COLO668 (cell line): Measurements from ENCODE around the gene ARSA.
A peak's percentile ranks its signal among the peaks of the same experiment; 100 is the strongest.
"Not testable (repeated sequence)": the region's sequence is repeated elsewhere in the genome, so short reads cannot be mapped to it uniquely, and the experiment has no call there.

Experiments
- DNase-seq: peaks from one replicate; lab custom pipeline; 2025; ENCODE audit not compliant: unreplicated experiment; lab: John Stamatoyannopoulos, UW

Gene ARSA

DNA sequence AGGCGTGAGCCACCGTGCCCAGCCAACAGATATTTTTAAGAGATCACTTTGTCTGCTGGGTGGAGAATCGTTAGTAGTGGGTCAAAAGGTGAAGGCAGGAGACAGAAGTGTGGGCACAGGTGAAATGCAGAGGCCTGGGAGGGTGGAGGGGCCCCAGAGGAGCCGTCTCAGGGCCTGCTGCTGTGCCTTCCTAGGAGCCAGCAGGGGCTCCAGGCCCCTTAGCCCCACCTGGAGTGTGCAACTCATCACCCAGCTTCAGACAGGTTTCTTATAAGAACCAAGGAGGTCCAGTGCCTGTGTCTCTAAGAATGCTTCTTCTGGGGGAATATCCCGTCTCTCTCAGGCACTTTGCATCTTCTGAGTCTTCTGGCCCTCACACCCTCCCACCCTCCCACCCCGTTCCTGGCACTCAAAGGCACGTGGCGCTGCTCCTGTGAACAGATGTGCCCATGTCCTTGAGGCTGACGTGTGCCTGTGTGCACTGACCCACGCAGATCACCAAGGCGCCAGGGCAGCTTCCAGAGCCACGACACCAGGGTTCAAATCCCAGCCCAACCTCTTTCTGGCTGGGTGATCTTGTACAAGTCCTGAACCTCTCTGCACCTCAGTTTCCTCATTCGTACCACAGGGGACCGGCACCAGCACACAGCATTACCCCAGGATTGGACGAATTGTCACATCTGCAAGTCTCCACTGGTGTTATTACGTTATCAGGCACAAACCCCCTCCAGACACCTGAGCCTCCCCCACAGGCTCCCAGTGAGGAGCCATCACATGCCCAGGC, 3.4 kb downstream of the ARSA start:
- no peak for DNase-seq

DNA sequence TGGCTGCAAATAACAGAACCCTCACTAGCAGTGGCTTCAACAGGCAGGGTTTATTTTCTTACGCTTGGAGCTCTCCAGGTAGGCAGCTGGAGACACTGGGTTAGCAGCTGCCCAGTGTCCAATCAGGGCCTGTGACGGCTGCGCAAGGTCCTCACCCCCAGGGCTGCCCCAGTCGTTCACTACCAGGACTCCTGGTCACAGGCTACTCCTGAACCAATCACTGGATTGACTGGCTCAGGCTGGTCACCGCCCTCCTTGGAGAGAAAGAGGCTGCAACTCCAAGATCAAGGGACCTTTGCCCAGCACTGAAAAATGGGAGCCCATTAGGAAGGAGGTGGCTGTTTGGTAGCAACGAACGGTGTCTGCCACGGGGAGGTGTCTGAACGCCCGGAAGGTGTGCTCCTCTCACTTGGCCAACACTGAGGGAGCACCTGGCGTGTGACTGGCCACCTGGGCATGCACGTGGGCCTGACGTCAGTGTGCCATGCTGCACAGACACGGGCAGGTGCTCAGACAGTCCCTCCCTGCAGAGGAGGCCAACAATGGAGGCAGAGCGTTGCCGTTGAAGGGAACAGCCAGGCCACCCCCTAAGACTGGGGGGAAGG, 5.1 kb downstream of the ARSA start:
- peak; percentile 95 for DNase-seq

DNA sequence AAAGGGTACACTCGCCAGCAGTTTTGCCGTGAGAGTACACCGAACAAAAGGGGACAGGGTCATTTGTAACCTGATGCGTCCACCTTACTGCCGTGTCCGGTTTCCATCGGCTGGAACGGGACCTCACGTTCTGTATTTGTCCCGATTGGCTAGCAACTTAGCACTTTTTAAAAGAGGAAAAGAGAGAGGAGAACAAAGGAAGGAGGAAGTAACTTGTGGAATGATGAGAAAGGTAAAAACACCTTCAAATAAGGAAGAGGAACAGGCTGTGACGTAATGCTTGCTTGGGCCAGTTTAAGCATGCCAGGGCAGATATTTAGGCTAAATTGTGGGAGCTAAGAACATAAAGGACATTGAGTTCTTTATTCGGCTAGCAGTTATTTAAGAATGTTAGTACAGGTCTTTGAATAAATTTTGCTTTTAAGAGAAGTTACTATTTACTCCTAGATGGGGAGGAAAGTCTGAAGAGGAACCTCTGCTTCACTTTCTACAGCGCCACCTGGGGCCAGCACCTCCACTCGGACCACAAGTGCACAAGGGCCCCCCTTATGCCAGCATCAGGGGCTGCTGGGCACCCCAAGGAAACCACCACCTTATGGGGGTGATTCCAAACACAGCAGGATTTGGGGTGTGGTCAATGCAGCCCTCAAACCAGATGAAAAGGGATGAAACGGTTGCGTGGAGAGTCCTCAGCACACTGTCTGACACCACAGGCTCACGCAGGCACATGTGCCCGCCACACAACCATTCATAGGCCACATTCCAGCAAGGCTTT, 5.8 kb downstream of the ARSA start:
- peak; percentile 41 for DNase-seq

DNA sequence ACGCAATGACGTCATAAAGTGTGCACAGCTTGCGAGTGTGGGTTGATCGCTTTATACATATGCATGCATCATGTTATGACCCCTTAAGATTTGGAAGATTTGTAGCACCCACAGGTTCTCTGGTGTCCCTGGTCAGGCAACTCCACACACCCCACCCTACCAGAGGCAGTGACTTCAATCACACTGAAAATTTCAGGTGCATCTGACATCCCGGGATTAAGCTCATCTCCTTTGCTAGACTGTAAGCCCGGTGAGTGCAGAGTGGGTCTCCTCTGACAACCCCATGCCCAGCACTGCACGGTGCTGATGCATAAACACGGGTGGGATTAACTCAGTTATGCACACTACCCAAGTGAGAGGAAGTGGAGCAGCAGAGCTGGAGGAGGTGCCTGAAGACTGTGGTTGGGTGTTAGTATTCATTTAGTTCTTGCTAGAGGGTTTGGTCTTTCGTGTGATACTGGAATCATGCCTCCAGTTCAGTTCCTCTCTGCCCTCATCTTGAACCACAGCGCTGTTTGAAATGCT, 6.5 kb downstream of the ARSA start:
- DNase-seq: no peak

DNA sequence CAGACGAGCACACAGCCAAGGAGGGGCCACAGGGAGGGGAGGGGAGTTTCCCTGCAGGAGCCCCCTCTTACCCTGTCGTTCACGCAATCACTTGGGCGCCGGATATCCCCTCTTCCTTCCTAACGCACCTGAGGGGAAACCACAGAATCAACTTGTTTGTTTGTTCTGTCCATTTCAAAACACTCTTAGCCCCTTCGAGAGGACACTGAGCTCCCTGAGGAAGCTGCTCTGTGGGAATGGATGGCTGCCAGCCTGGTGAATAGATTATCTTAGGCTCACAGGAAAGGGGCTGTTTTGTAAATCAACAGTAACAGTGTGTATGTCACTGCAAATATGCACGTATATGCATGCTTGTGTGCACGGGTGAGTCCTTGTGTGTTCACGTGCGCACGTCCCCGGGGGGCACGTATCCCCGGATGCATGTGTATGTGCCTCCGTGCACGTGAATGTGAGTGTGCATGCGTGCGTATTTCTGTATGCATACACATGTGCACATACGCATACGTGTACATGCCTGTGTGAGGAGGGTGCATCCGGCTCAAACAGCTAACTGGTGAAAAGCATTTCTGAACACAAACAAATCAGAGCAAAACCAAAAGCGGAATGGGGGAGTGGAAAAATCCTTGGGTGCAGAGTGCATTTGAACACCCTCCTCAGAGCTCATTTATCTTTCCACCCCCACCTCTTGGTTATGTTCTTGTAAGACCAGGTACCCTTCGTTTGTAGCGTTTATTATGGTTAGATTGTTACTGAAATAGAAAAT, 7.2 kb downstream of the ARSA start:
- DNase-seq: peak; percentile 43

DNA sequence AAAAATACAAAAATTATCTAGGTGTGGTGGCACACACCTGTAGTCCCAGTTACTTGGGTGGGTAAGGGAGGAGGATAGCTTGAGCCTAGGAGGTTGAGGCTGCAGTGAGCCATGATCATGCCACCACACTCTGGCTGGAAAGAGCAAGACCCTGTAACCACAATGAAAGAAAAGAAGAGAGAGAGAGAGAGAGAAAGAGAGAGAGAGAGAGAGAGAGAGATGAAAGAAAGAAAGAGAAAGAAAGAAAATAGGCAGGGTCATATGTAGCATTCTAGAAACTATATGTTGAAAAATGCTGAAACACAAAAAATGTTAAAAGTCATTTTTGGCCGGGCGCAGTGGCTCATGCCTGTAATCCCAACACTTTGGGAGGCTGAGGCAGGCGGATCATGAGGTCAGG, 13.7 kb downstream of the ARSA start:
- DNase-seq: not testable (repeated sequence)

DNA sequence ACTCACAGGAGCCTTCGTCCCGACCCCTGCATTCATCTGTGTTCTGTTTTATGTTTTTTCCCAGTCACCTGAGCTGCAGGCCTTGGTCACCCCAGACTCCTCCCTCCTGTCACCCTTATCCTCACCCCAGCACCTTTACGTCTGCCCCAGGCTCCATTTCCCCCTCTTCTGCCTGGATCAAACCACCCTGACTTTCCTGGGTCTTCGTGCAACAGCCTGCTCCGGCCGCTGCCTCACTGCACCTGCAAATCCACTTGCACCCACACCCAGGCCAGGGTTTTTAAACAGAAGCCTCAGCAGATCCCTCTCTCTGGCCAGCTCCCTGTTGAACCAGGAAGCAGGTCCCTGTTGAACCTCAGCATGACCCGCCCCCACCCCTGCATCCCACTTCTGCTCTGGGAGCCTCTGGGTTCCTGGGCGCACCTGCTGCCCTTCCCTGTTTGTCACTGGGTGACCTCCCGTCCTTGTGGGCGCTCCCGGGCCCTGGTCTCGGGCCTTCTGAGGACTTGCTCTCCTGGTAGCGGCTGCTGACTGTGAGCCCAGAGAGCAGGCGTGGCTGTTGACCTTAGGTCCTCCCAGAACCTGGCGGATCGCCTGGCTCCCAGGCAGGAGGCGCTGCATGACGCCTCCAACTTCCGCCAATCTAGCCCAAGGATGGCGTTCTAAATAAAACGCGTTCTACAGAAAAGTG, 14.5 kb downstream of the ARSA start:
- DNase-seq: peak; percentile 82

DNA sequence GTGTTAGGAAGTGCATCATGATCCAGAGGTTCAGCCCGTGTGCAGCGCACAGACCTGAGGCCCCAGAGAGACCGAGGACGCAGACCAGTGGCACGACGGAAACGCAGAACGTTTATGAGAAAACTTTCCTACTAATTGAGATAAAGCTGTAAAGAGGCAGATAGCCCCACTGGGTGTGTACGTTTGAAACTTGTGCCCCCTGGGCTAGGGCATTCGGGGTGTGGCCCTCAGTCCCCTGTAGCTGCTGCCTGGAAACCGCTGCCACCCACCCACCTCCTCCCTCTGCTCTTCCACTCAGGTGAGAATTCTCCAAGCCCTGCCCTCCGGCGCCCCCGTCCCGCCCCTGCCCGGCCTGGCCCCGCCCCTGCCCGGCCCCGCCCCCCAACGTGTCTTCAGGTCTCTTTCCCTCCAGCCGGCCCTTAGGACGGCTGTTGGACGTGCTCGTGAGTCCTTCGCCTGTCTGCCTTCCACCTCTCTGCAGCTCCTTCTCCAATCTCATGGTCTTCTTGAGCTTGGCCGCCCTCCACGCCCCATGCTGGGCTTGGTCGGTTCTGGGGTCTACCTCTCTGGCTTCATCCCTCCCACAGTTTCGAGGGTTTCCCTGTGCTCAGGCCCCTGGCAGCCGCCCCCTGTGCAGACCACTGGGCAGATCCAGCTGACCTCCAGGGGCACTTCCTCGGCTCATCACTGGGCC, 15.3 kb downstream of the ARSA start:
- peak; percentile 21 for DNase-seq

DNA sequence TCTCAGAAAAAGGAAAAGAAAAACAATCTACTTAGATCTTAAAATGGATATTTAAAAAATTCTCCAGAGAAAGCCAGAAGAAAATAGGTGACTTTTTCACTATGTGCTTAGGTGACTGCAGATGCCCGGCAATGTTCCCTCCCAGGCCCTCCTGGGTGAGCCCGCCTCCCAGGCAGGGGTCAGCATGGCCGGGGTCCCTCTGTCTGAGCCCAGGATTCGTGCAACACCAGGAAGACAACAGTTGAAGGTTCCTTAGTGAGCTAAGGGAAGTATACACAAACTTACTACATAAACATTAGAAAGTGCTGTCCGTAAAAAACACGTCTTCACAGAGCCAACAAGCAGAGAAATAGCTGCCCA, 15.8 kb downstream of the ARSA start:
- DNase-seq: no peak

DNA sequence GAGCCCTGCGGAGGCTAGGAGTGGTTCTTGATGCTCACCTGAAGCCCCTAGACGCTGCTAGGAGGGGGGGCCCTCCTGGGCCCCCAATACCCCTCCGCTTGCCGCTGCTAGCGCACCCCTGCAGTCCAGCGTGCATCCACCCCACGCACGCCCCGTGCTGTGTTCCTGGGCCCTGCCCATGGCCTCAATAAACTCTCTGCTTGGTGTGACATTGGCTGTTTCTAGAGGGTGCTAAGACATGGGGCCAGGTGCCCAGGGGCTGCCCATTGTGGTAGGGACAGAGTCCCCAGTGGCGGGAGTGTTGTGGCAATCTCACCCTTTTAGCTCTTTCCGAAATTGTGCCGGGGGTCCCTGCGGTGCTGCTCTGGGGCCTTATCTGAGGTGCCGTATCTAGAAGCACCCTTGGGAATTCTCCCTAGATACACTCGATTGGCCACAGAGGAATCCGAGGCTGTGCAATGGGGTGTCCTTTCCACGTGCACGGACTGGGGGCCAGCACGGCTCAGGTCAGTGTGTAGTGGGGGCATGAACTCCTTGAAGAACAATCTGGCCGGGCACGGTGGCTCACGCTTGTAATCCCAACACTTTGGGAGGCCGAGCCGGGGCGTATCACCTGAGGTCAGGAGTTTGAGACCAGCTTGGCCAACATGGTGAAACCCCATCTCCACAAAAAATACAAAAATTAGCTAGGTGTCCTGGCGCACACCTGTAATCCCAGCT, 16.5 kb downstream of the ARSA start:
- no peak for DNase-seq

DNA sequence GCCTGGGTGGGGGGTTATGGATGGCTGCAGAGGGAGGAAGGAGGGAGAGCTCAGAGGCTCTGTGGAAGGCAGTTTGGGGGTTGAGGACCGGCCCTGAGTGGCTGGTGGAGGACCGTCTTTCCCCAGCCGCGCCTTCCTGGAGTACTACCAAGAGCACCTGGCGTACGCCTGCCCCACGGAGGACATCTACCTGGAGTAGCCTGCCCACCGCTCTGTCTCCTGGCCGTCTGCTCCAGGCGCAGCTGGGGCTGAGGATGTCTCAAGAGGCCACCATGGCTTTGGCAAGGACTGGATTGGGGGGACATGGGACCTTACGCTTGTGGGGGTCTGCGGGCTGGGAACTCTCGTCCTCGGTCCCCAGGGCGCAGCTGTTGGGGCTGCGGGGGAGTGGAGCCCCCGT, 17.4 kb downstream of the ARSA start:
- DNase-seq: no peak

DNA sequence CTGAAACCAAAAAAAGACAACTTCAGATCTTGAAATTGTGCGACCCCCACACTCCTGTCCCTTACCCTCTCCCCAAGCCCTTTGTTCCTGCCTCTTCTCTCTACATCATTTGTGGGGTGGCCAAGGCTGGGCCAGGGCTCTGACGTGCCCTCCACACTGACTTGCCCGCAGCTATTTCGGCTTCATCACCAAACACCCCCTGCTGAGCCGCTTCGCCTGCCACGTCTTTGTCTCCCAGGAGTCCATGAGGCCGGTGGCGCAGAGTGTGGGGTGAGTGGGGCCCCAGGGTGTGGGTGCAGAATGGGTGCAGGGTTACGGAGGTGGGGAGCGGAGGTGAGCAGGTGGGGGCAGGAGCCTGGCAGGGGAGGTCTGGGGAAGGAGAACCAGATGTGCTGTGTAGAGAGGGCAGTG, 17.9 kb downstream of the ARSA start:
- no peak for DNase-seq

DNA sequence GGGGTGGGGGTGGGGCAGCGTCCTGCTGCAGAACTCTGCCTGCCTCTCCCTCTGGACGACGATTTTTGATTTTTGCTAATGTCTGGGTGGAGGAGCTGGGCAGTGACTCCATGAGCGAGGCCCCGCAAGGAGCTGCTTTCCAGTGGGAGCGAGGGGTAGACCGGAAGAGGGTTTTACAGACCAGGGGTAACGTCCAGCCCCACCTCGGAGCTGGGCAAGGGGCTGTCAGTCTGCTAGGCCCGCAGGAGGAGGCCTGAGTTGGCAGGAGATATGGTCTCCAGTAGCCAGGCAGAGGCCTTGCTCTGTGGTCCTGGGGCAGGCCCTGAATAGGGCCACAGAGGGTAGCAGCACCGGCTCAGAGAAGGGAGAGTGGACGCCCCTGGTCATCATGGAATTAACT, 18.4 kb downstream of the ARSA start:
- no peak for DNase-seq

DNA sequence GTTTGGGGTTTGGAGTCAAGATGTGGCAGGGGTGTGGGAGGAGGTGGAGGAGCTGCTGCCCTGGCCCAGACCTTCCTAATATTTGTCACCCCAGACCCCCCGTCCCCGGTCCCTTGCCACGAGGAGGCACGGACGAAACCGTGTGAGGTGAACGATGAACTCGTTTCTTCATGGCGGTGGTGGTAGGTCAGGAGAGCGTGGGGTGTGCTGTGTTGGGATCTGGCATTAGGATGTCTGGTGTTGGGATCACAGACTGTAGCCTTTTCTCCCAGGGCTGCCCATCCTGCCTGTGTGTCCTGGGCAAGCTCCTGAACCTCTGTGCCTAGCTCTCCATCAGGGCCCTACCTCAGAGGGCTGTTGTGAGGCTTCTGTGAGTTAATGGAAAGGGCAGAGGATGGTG, 19.0 kb downstream of the ARSA start:
- no peak for DNase-seq

DNA sequence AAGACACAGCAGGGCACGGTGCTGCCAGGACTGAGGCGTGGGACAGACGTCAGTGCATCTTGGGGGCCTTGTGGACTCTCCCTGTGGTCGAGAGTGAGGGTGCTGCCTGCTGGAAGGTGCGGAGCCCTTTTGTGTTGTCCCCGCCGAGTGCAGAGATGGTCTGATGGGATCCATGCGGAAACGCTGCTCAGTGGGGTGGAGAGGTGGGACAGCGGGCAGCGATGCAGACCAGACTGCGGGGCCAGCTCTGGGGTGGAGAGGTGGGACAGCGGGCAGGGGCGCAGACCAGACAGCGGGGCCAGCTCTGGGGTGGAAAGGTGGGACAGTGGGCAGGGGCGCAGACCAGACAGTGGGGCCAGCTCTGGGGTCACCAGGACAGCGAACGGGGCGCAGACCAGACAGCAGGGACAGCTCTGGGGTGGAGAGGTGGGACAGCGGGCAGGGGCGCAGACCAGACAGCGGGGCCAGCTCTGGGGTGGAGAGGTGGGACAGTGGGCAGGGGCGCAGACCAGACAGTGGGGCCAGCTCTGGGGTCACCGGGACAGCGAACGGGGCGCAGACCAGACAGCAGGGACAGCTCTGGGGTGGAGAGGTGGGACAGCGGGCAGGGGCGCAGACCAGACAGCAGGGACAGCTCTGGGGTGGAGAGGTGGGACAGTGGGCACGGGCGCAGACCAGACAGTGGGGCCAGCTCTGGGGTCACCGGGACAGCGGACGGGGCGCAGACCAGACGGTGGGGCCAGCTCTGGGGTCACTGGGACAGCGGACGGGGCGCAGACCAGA, 19.7 kb downstream of the ARSA start:
- not testable (repeated sequence) for DNase-seq

DNA sequence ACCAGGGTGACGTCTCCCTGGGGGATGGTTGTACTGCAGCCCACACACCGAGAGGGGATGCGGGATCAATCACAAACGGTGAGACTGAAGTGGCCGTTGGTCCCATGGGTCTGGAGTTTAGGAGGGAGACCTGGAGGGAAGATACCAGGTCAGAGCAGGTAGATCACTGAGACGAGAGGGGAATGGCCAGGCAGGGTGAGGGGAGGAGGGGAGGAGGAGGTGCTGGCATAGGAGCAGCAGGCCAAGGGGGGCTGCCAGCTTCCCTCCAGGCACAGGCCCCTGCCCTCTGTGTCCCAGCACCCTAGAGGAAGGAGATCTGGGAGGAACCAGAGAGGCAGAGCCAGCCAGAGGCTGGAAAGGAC, 20.3 kb downstream of the ARSA start:
- no peak for DNase-seq

DNA sequence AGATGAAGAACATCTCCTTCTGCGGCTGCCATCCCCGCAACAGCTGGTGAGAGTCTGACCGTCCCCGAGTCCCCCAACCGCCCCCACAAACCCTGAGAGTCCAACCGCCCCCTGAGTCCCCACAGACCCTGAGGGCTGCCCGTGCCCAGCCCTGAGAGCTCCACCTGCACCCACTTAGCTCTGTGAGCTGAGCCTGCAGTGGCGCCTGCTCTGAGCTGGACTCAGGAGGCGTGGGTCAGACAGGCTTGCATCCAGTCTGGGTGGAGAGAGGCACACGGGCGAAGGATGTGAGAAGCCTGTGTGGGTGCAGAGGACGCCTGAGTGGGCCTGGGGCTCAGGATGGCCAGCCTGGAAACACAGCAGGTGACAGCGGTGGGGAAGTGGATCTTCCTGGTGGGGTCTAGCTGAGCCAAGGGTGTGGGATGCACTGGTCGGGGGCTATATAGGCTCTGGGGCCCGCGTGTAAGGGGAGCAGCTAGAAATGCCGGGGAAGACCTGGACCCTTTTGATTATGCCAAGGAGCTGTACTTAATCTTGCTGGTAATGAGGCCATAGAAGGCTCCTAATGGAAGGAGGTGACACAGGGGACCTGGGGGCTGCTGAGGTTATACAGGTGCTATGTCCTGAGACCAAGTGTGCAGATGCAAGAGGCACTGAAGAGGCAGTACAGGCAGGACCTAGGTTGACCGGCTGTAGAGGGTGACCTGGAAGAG, 20.9 kb downstream of the ARSA start:
- DNase-seq: no peak
